DMS153 (cell line): Measurements from ENCODE around the gene PPARG.
"Not testable (repeated sequence)": the region's sequence is repeated elsewhere in the genome, so short reads cannot be mapped to it uniquely, and the experiment has no call there.

Experiments used
- DNase-seq: peaks from one replicate; lab custom pipeline; 2025; lab: John Stamatoyannopoulos, UW

The PPARG gene

GRCh38 chr3:12443781-12444522, 155.1 kb downstream of the PPARG start:
- DNase-seq = no peak

- no peak for DNase-seq
These were observed 156.0 kb downstream of the PPARG start for GRCh38 chr3:12444582-12445471.

GRCh38 chr3:12445523-12446240, 156.8 kb downstream of the PPARG start:
- no peak for DNase-seq

- no peak for DNase-seq
These were observed 157.4 kb downstream of the PPARG start for GRCh38 chr3:12446298-12446697.

GRCh38 chr3:12447075-12447474, 158.2 kb downstream of the PPARG start:
- no peak for DNase-seq

- not testable (repeated sequence) for DNase-seq
These were observed 159.7 kb downstream of the PPARG start for GRCh38 chr3:12448404-12449202.

- DNase-seq = no peak
These were observed 161.2 kb downstream of the PPARG start for GRCh38 chr3:12449889-12450682.

GRCh38 chr3:12451481-12451880, 162.6 kb downstream of the PPARG start:
- no peak for DNase-seq

GRCh38 chr3:12451960-12452359, 163.1 kb downstream of the PPARG start:
- DNase-seq = no peak

GRCh38 chr3:12452361-12453330, 163.8 kb downstream of the PPARG start:
- DNase-seq = no peak

GRCh38 chr3:12454076-12454815, 165.4 kb downstream of the PPARG start:
- no peak for DNase-seq

- DNase-seq = no peak
These were observed 165.9 kb downstream of the PPARG start for GRCh38 chr3:12454816-12455121.

GRCh38 chr3:12455740-12456139, 166.9 kb downstream of the PPARG start:
- DNase-seq = no peak

- DNase-seq = no peak
These were observed 167.6 kb downstream of the PPARG start for GRCh38 chr3:12456441-12456840.

GRCh38 chr3:12457380-12457779, 168.5 kb downstream of the PPARG start:
- not testable (repeated sequence) for DNase-seq

- no peak for DNase-seq
These were observed 170.0 kb downstream of the PPARG start for GRCh38 chr3:12458901-12459300.

GRCh38 chr3:12460127-12460526, 171.3 kb downstream of the PPARG start:
- no peak for DNase-seq

- no peak for DNase-seq
These were observed 172.3 kb downstream of the PPARG start for GRCh38 chr3:12461097-12461649.
